HG03060 (cell line): ENCODE data around the gene COX8C.

Source experiments
- ATAC-seq: cut with Tn5 transposase; IDR thresholded peaks from one replicate; pipeline ENCODE4 v1.9.1; 2021; ENCODE audit warnings: low read depth, moderate number of reproducible peaks; ENCODE audit not compliant: unreplicated experiment

The COX8C gene

GRCh38 chr14:93346926-93347721 lies at the start of gene COX8C:
Gene COX8C (plus strand): TSS chr14:93347182. CDS start chr14:93347269, 87 bp downstream.
- no peak for ATAC-seq

- no peak for ATAC-seq
Measured at GRCh38 chr14:93299416-93299815, 47.6 kb upstream of the COX8C start.

- ATAC-seq, result no peak
Measured at GRCh38 chr14:93299866-93300265, 47.1 kb upstream of the COX8C start.

- no peak for ATAC-seq
Measured at GRCh38 chr14:93301821-93302447, 45.0 kb upstream of the COX8C start.

- ATAC-seq, result no peak
Measured at GRCh38 chr14:93302688-93303581, 44.0 kb upstream of the COX8C start.

- ATAC-seq, result no peak
Measured at GRCh38 chr14:93303659-93304058, 43.3 kb upstream of the COX8C start.

- no peak for ATAC-seq
Measured at GRCh38 chr14:93304771-93305170, 42.2 kb upstream of the COX8C start.

GRCh38 chr14:93305725-93306418 lies 41.1 kb upstream of the COX8C start:
- ATAC-seq, result no peak

- ATAC-seq, result no peak
Measured at GRCh38 chr14:93306812-93307211, 40.2 kb upstream of the COX8C start.

GRCh38 chr14:93308686-93309345 lies 38.2 kb upstream of the COX8C start:
- no peak for ATAC-seq

- ATAC-seq, result no peak
Measured at GRCh38 chr14:93309427-93309966, 37.5 kb upstream of the COX8C start.

GRCh38 chr14:93311082-93311481 lies 35.9 kb upstream of the COX8C start:
- no peak for ATAC-seq

GRCh38 chr14:93315575-93315974 lies 31.4 kb upstream of the COX8C start:
- ATAC-seq, result no peak

GRCh38 chr14:93316716-93317115 lies 30.3 kb upstream of the COX8C start:
- no peak for ATAC-seq

- ATAC-seq, result no peak
Measured at GRCh38 chr14:93317210-93317874, 29.6 kb upstream of the COX8C start.

GRCh38 chr14:93317875-93318807 lies 28.8 kb upstream of the COX8C start:
- no peak for ATAC-seq

- no peak for ATAC-seq
Measured at GRCh38 chr14:93318927-93319326, 28.1 kb upstream of the COX8C start.

- no peak for ATAC-seq
Measured at GRCh38 chr14:93319494-93319893, 27.5 kb upstream of the COX8C start.
